IMR-90 (cell line): ENCODE measurements around the gene WDR70. TPM values are rescaled to one million over a fixed set of nuclear protein-coding genes. Genes with fewer than 3 reads are reported as not detected.
"Not testable (repeated sequence)": the region's sequence is repeated elsewhere in the genome, so short reads cannot be mapped to it uniquely, and the experiment has no call there.

Experiments used
- ATAC-seq: fragments of 200-7000 bp; cut with Tn5 transposase; 2 replicates; pipeline ENCODE4 v1.9.1; 2020; ENCODE audit warnings: low read depth, mild to moderate bottlenecking, moderate library complexity
- BruUV-seq: library from RNA; stranded (reverse); fragments of 400-500 nt; replicated peaks from 2 replicates; lab custom pipeline; 2021; lab: Mats Ljungman, UMichigan
- CTCF ChIA-PET: fragments of 300-600 bp; formaldehyde crosslinking; extraction: SDS; loops from one replicate; lab custom pipeline; 2021; ENCODE audit warnings: antibody characterized with exemption; lab: Yijun Ruan, JAX
- POLR2A ChIA-PET: fragments of 300-600 bp; sonication (Branson Sonifier 250); formaldehyde crosslinking; loops from one replicate; lab custom pipeline; 2022; ENCODE audit warnings: antibody characterized with exemption; ENCODE audit not compliant: unreplicated experiment; lab: Charles Lee
- DNase-seq: peaks from one replicate; pipeline ENCODE4 v3.0.0; 2013
- H2AFZ ChIP-seq: replicated peaks from 2 replicates; pipeline ENCODE3; 2013; ENCODE audit warnings: low read length, mild to moderate bottlenecking; ENCODE audit not compliant: poor library complexity
- H2AK5ac ChIP-seq: 2 replicates; pipeline ENCODE4 v1.6.1; 2013; ENCODE audit warnings: low read depth, low read length, inconsistent platforms
- H2AK9ac ChIP-seq: replicated peaks from 2 replicates; pipeline ENCODE3; 2013; ENCODE audit warnings: mild to moderate bottlenecking, low read depth, low read length, moderate library complexity; ENCODE audit not compliant: poor library complexity
- H2BK120ac ChIP-seq: 2 replicates; pipeline ENCODE4 v1.6.1; 2013; ENCODE audit warnings: low read depth, low read length, inconsistent platforms
- H2BK15ac ChIP-seq: 3 replicates; pipeline ENCODE4 v1.6.1; 2013; ENCODE audit warnings: low read depth, low read length, inconsistent platforms
- H2BK20ac ChIP-seq: 2 replicates; pipeline ENCODE4 v1.6.1; 2013; ENCODE audit warnings: low read depth, mild to moderate bottlenecking, inconsistent platforms, low read length, moderate library complexity
- H2BK5ac ChIP-seq: 2 replicates; pipeline ENCODE4 v1.6.1; 2013; ENCODE audit warnings: mild to moderate bottlenecking, low read depth, low read length, inconsistent platforms; ENCODE audit not compliant: poor library complexity, severe bottlenecking
- H3K14ac ChIP-seq: replicated peaks from 2 replicates; pipeline ENCODE4 v1.6.1; 2013; ENCODE audit warnings: low read depth, low read length, inconsistent platforms
- H3K18ac ChIP-seq: 2 replicates; pipeline ENCODE4 v1.6.1; 2013; ENCODE audit warnings: low read depth, low read length, control low read depth
- H3K23ac ChIP-seq: 2 replicates; pipeline ENCODE4 v1.6.1; 2013; ENCODE audit warnings: low read depth, low read length, inconsistent platforms
- H3K27ac ChIP-seq: 2 replicates; pipeline ENCODE4 v1.5.1; 2013; ENCODE audit warnings: mild to moderate bottlenecking, control low read depth, low read length; ENCODE audit not compliant: insufficient read depth
- H3K27me3 ChIP-seq: 2 replicates; pipeline ENCODE4 v1.6.1; 2013; ENCODE audit warnings: low read length; ENCODE audit not compliant: control insufficient read depth, insufficient read depth
- H3K36me3 ChIP-seq: 2 replicates; pipeline ENCODE4 v1.6.1; 2013; ENCODE audit warnings: low read length, mixed read lengths; ENCODE audit not compliant: control insufficient read depth, insufficient read depth
- H3K4ac ChIP-seq: 2 replicates; pipeline ENCODE4 v1.6.1; 2013; ENCODE audit warnings: low read depth, low read length, inconsistent platforms
- H3K4me1 ChIP-seq: 2 replicates; pipeline ENCODE4 v1.6.1; 2013; ENCODE audit warnings: low read length, mixed read lengths; ENCODE audit not compliant: control insufficient read depth, insufficient read depth
- H3K4me2 ChIP-seq: 2 replicates; pipeline ENCODE4 v1.6.1; 2013; ENCODE audit warnings: low read depth, mild to moderate bottlenecking, control low read depth, low read length, moderate library complexity
- H3K4me3 ChIP-seq: 2 replicates; pipeline ENCODE4 v1.5.1; 2013; ENCODE audit warnings: low read depth, mild to moderate bottlenecking, control low read depth, low read length, moderate library complexity; ENCODE audit not compliant: insufficient read depth
- H3K56ac ChIP-seq: 2 replicates; pipeline ENCODE4 v1.6.1; 2013; ENCODE audit warnings: low read length, inconsistent platforms; ENCODE audit not compliant: insufficient read depth; ENCODE audit errors: extremely low read depth
- H3K79me1 ChIP-seq, 2 experiments: 2 replicates each; pipeline ENCODE4 v1.6.1; 2013; ENCODE audit warnings: low read length in 2 of 2, inconsistent platforms in 1 of 2, low read depth in 1 of 2
- H3K9ac ChIP-seq: 2 replicates; pipeline ENCODE4 v1.6.1; 2013; ENCODE audit warnings: low read depth, low read length, control low read depth
- H3K9me1 ChIP-seq: 2 replicates; pipeline ENCODE4 v1.6.1; 2013; ENCODE audit warnings: low read length, inconsistent platforms; ENCODE audit not compliant: insufficient read depth
- H3K9me3 ChIP-seq: 2 replicates; pipeline ENCODE4 v1.6.1; 2013; ENCODE audit warnings: low read length; ENCODE audit not compliant: control insufficient read depth, insufficient read depth
- H4K20me1 ChIP-seq: 2 replicates; pipeline ENCODE4 v1.6.1; 2013; ENCODE audit warnings: low read length, inconsistent platforms; ENCODE audit not compliant: insufficient read depth
- H4K5ac ChIP-seq: 2 replicates; pipeline ENCODE4 v1.6.1; 2013; ENCODE audit warnings: mild to moderate bottlenecking, low read depth, low read length, control low read depth
- H4K8ac ChIP-seq, 2 experiments: 2 replicates each; pipeline ENCODE4 v1.6.1; 2013; ENCODE audit warnings: low read depth in 2 of 2, low read length in 2 of 2, control low read depth in 1 of 2, inconsistent platforms in 1 of 2
- H4K91ac ChIP-seq: 2 replicates; pipeline ENCODE4 v1.6.1; 2013; ENCODE audit warnings: low read depth, low read length, inconsistent platforms; ENCODE audit not compliant: insufficient read depth
- MAZ ChIP-seq: IDR thresholded peaks from 2 replicates; pipeline ENCODE4 v1.6.1; 2012; ENCODE audit warnings: low read depth, mild to moderate bottlenecking, low read length, improper control_type of control experiment, moderate library complexity, borderline replicate concordance
- MXI1 ChIP-seq: IDR thresholded peaks from 2 replicates; pipeline ENCODE4 v1.6.1; 2012; ENCODE audit warnings: low read depth, mild to moderate bottlenecking, low read length, moderate library complexity, borderline replicate concordance
- RFX5 ChIP-seq: IDR thresholded peaks from 2 replicates; pipeline ENCODE4 v1.8.0; 2012; ENCODE audit warnings: low read depth, mild to moderate bottlenecking, low read length, moderate library complexity
- WGBS, 2 experiments: methylation state at CpG; one replicate each; pipeline versions ENCODE4 v1.1.5 to v1.1.7; 2013; ENCODE audit warnings: missing lambda C conversion rate in 2 of 2; ENCODE audit not compliant: insufficient read length in 1 of 2; ENCODE audit errors: extremely low coverage in 2 of 2; 5-methylcytosine and 5-hydroxymethylcytosine counted together
- dilution Hi-C: fragments of 300-500 bp; cut with HindIII; formaldehyde crosslinking; loops from one replicate; pipeline ENCODE4 v1.14.3; 2018; ENCODE audit warnings: low sequenced_read_pairs; ENCODE audit not compliant: unreplicated experiment
- in situ Hi-C: fragments of 300-500 bp; cut with MboI; formaldehyde crosslinking; loops from 3 replicates; pipeline ENCODE4 v1.14.3; 2019; ENCODE audit warnings: low sequenced_read_pairs, inconsistent platforms, mixed read lengths
- intact Hi-C: fragments of 100-400 bp; cut with micrococcal nuclease; formaldehyde crosslinking; loops from 2 replicates; pipeline ENCODE4 v1.10.0; 2022
- polyA plus RNA-seq, 3 experiments: library from polyadenylated mRNA; depleted of rRNA; stranded (reverse); fragments of >200 nt; gene quantifications; 2 replicates each; pipeline ENCODE4 v1.2.3, GENCODE V29; 2012; ENCODE audit warnings: low replicate concordance in 1 of 3
- total RNA-seq: library from RNA; depleted of rRNA; stranded (reverse); fragments of >200 nt; gene quantifications from 2 replicates; pipeline ENCODE4 v1.2.3, GENCODE V29; 2012

The WDR70 gene
- total and polyA plus RNA-seq, 2 of the 4 experiments (the other 2 are of a cell fraction), result 16.7 to 29.9 TPM

DNA sequence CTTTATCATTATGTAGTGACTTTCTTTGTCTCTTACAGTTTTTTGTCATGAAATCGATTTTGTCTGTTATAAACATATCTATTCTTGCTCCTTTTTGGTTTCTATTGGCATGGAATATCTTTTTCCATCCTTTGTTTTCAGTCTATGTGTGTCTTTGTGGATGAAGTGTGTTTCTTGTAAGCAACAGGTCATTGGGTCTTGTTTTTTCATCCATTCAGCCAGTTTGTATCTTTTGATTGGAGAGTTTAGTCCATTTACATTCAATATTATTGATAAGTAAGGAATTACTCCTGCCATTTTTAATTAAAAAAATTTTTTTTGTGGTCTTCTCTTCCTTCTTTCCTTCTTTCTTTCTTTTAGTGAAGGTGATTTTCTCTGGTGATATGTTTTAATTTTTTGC, 266.6 kb downstream of the WDR70 start:
- H4K8ac ChIP-seq, result no peak overlapping the region
- no peak overlapping the region for H3K14ac ChIP-seq
- no peak for ATAC-seq
- intact Hi-C loops, result no loop called here
- no peak overlapping the region for H3K23ac ChIP-seq
- no peaks in the 10 kb centered on the region for H3K9me1 ChIP-seq
- H3K79me1 ChIP-seq, result no peaks in the 10 kb centered on the region; a peak in 2 of 4 replicates
- no peak overlapping the region for H3K9ac ChIP-seq
- H3K56ac ChIP-seq, result no peak overlapping the region
- no peaks in the 10 kb centered on the region for H3K36me3 ChIP-seq
- H3K18ac ChIP-seq, result no peak overlapping the region
- H2BK120ac ChIP-seq, result no peak overlapping the region
- no peak overlapping the region for H3K4ac ChIP-seq
- DNase-seq, result no peak
- BruUV-seq, result no TSS peak
- dilution Hi-C loops, result no loop called here
- TF ChIP-seq MAZ, result no peak
- no peak for TF ChIP-seq RFX5
- TF ChIP-seq MXI1, result no peak
- POLR2A ChIA-PET, result no interaction called here
- CTCF ChIA-PET, result no interaction called here
- H2AK5ac ChIP-seq, result no peak overlapping the region
- no peak overlapping the region for H3K27ac ChIP-seq
- H2BK15ac ChIP-seq, result no peak overlapping the region
- H2AFZ ChIP-seq, result no peak overlapping the region
- H3K9me3 ChIP-seq, result no peaks in the 10 kb centered on the region
- H3K4me2 ChIP-seq, result no peak overlapping the region
- H3K4me3 ChIP-seq, result no peak overlapping the region
- H2AK9ac ChIP-seq, result no peak overlapping the region
- H2BK20ac ChIP-seq, result no peak overlapping the region
- H3K4me1 ChIP-seq, result no peaks in the 10 kb centered on the region
- H4K91ac ChIP-seq, result no peak overlapping the region
- in situ Hi-C loops, result no loop called here
- H2BK5ac ChIP-seq, result no peak overlapping the region
- no peak overlapping the region for H4K5ac ChIP-seq
- H3K27me3 ChIP-seq, result no peaks in the 10 kb centered on the region
- no peaks in the 10 kb centered on the region for H4K20me1 ChIP-seq
- WGBS, 2 experiments, result no CpG with 5 or more reads among the region's 1 CpG

DNA sequence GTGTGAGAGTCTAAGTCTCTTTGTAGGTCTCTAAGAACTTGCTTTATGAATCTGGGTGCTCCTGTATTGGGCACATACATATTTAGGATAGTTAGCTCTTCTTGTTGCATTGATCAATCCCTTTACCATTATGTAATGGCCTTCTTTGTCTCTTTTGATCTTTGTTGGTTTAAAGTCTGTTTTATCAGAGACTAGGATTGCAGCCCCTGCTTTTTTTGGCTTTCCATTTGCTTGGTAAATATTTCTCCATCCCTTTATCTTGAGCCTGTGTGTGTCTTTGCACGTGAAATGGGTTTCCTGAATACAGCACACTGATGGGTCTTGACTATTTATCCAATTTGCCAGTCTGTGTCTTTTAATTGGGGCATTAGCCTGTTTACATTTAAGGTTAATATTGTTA, 275.4 kb downstream of the WDR70 start:
- H2AFZ ChIP-seq, H4K91ac ChIP-seq, H3K27me3 ChIP-seq, H3K36me3 ChIP-seq, H2BK20ac ChIP-seq, CTCF ChIA-PET, in situ Hi-C loops, intact Hi-C loops, H3K9ac ChIP-seq, H3K27ac ChIP-seq, H2BK5ac ChIP-seq, H3K4ac ChIP-seq, H2AK9ac ChIP-seq, H3K9me1 ChIP-seq, DNase-seq, dilution Hi-C loops, H3K4me1 ChIP-seq, H3K56ac ChIP-seq, H2BK15ac ChIP-seq, H3K79me1 ChIP-seq, H3K18ac ChIP-seq, H3K9me3 ChIP-seq, H2BK120ac ChIP-seq, H3K14ac ChIP-seq, H2AK5ac ChIP-seq, H3K4me3 ChIP-seq, BruUV-seq, H4K5ac ChIP-seq, H3K23ac ChIP-seq, H4K8ac ChIP-seq, H3K4me2 ChIP-seq, H4K20me1 ChIP-seq, POLR2A ChIA-PET, ATAC-seq: not testable (repeated sequence)
- 100% methylated on average over 1 of the region's 1 CpG; no CpG with 5 or more reads in 1 of the 2 experiments for WGBS, 2 experiments
